Trophoblast cell (in vitro differentiated cells and primary cell): Measurements from ENCODE around the gene DNAJB9.

ENCODE experiments used
- DNase-seq, 2 donors: peaks; one replicate each; pipeline ENCODE4 v3.0.0-alpha.2; 2016
- H2AFZ ChIP-seq: 2 replicates; pipeline ENCODE4 v1.6.1; 2013; ENCODE audit warnings: low read length, moderate library complexity, mild to moderate bottlenecking; ENCODE audit not compliant: insufficient read depth, poor library complexity
- H2AK5ac ChIP-seq: 2 replicates; pipeline ENCODE4 v1.6.1; 2013; ENCODE audit warnings: mild to moderate bottlenecking, low read length
- H2BK120ac ChIP-seq: 2 replicates; pipeline ENCODE4 v1.6.1; 2013; ENCODE audit warnings: low read length, mild to moderate bottlenecking, moderate library complexity; ENCODE audit not compliant: insufficient read depth, poor library complexity
- H2BK12ac ChIP-seq: 2 replicates; pipeline ENCODE4 v1.6.1; 2013; ENCODE audit warnings: mild to moderate bottlenecking, low read length, moderate library complexity
- H2BK5ac ChIP-seq: 2 replicates; pipeline ENCODE4 v1.6.1; 2013; ENCODE audit warnings: low read length, low read depth, moderate library complexity, mild to moderate bottlenecking; ENCODE audit not compliant: poor library complexity
- H3K14ac ChIP-seq: 2 replicates; pipeline ENCODE4 v1.6.1; 2013; ENCODE audit warnings: mild to moderate bottlenecking, low read length
- H3K18ac ChIP-seq: 2 replicates; pipeline ENCODE4 v1.6.1; 2013; ENCODE audit warnings: mild to moderate bottlenecking, low read length
- H3K23ac ChIP-seq: 2 replicates; pipeline ENCODE4 v1.6.1; 2013; ENCODE audit warnings: low read length
- H3K27ac ChIP-seq: 2 replicates; pipeline ENCODE4 v1.5.1; 2013; ENCODE audit warnings: low read depth, mild to moderate bottlenecking, inconsistent platforms, low read length, moderate library complexity
- H3K27me3 ChIP-seq: 2 replicates; pipeline ENCODE4 v1.6.1; 2013; ENCODE audit warnings: inconsistent platforms, mild to moderate bottlenecking, low read length, moderate library complexity; ENCODE audit not compliant: insufficient read depth
- H3K36me3 ChIP-seq, 2 experiments: 1 replicate in 1 of 2; 2 replicates in 1 of 2; pipeline ENCODE4 v1.6.1; 2013; ENCODE audit warnings: low read length in 2 of 2, mild to moderate bottlenecking in 2 of 2, moderate library complexity in 1 of 2; ENCODE audit not compliant: insufficient read depth in 2 of 2, control insufficient read depth in 1 of 2
- H3K4ac ChIP-seq: 2 replicates; pipeline ENCODE4 v1.6.1; 2013; ENCODE audit warnings: low read depth, mild to moderate bottlenecking, low read length, moderate library complexity
- H3K4me1 ChIP-seq, 2 experiments: 1 replicate in 1 of 2; 2 replicates in 1 of 2; pipeline ENCODE4 v1.6.1; 2013; ENCODE audit warnings: low read length in 2 of 2, mild to moderate bottlenecking in 2 of 2, moderate library complexity in 1 of 2; ENCODE audit not compliant: insufficient read depth in 2 of 2, control insufficient read depth in 1 of 2
- H3K4me2 ChIP-seq: 2 replicates; pipeline ENCODE4 v1.6.1; 2013; ENCODE audit warnings: inconsistent platforms, mild to moderate bottlenecking, low read length, moderate library complexity
- H3K4me3 ChIP-seq: 2 replicates; pipeline ENCODE4 v1.5.1; 2013; ENCODE audit warnings: mild to moderate bottlenecking, low read depth, low read length, inconsistent platforms
- H3K79me1 ChIP-seq: one replicate; pipeline ENCODE4 v1.6.1; 2013; ENCODE audit warnings: low read length
- H3K79me2 ChIP-seq: 2 replicates; pipeline ENCODE4 v1.6.1; 2013; ENCODE audit warnings: low read length, mild to moderate bottlenecking; ENCODE audit not compliant: control insufficient read depth, insufficient read depth, poor library complexity
- H3K9ac ChIP-seq: 2 replicates; pipeline ENCODE4 v1.6.1; 2013; ENCODE audit warnings: mild to moderate bottlenecking, low read length
- H3K9me3 ChIP-seq: 2 replicates; pipeline ENCODE4 v1.6.1; 2013; ENCODE audit warnings: low read depth, mild to moderate bottlenecking, control low read depth, inconsistent platforms, low read length; ENCODE audit not compliant: insufficient read depth
- H4K12ac ChIP-seq: 2 replicates; pipeline ENCODE4 v1.6.1; 2013; ENCODE audit warnings: low read depth, mild to moderate bottlenecking, low read length, moderate library complexity
- H4K8ac ChIP-seq: 2 replicates; pipeline ENCODE4 v1.6.1; 2013; ENCODE audit warnings: low read depth, mild to moderate bottlenecking, low read length, moderate library complexity
- H4K91ac ChIP-seq: one replicate; pipeline ENCODE4 v1.6.1; 2013; ENCODE audit warnings: low read depth, mild to moderate bottlenecking, low read length, moderate library complexity
- WGBS: extraction: QIAGEN DNeasy Blood & Tissue Kit; methylation state at CpG from one replicate; pipeline ENCODE4 v1.1.7; 2013; ENCODE audit warnings: missing lambda C conversion rate; ENCODE audit not compliant: insufficient read length, insufficient coverage; ENCODE audit errors: extremely low coverage; 5-methylcytosine and 5-hydroxymethylcytosine counted together

Gene DNAJB9

GRCh38 chr7:108575156-108575555 lies 5.5 kb downstream of the DNAJB9 start:
- Histone ChIP-seq H3K27me3 (no peaks in the 10 kb centered on the region), H3K79me1 (peaks cover 3% of the 10 kb centered on the region), H3K4me3 (no peak overlapping the region), H2AFZ (no peak overlapping the region), H3K23ac (no peak overlapping the region), H3K14ac (no peak overlapping the region), H4K8ac (no peak overlapping the region), H4K91ac (no peak overlapping the region), H3K9me3 (peaks cover 12% of the 10 kb centered on the region), H2BK12ac (no peak overlapping the region), H3K9ac (no peak overlapping the region), H2BK5ac (no peak overlapping the region), H4K12ac (no peak overlapping the region), H3K18ac (no peak overlapping the region), H3K27ac (no peak overlapping the region), H3K36me3 (peaks cover 5 to 12% of the 10 kb centered on the region in 2 experiments), H3K79me2 (peaks cover under 1% of the 10 kb centered on the region), H3K4ac (no peak overlapping the region), H2AK5ac (no peak overlapping the region), H3K4me1 (peaks cover 2 to 5% of the 10 kb centered on the region in 2 experiments), H3K4me2 (no peak overlapping the region), H2BK120ac (no peak overlapping the region)
- no peak for DNase-seq
- WGBS: no CpG with 5 or more reads among the region's 2 CpGs

DNA sequence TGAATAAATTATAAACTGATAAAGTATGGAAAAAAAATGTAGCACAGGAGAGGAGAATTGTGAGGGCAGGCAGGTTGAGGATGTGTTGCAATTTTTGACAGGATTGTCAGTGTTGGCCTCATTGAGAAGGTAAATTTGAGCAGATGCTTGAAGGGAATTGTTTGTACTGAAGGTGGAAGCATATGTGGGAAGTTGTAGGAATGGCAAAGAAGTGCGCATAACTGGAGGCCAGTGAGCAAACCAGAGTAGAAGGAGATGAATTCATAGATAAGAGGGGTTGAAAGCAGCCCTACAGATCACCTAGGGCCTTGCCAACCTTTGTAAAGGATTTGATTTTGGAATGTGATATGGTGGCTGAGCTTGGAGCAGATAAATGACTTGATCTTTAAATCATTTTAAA lies 6.4 kb downstream of the DNAJB9 start:
- H3K27ac ChIP-seq: no peak overlapping the region
- no peak overlapping the region for H3K4me3 ChIP-seq
- H3K4ac ChIP-seq: no peak overlapping the region
- H3K9ac ChIP-seq: no peak overlapping the region
- peaks cover 5 to 16% of the 10 kb centered on the region in 2 experiments for H3K36me3 ChIP-seq
- no peak overlapping the region for H4K12ac ChIP-seq
- H3K79me1 ChIP-seq: peaks cover 2% of the 10 kb centered on the region
- H3K27me3 ChIP-seq: no peaks in the 10 kb centered on the region
- H2BK12ac ChIP-seq: no peak overlapping the region
- no CpG with 5 or more reads among the region's 1 CpG for WGBS
- H2BK5ac ChIP-seq: no peak overlapping the region
- H3K4me2 ChIP-seq: no peak overlapping the region
- no peak overlapping the region for H2AK5ac ChIP-seq
- H3K14ac ChIP-seq: no peak overlapping the region
- H3K18ac ChIP-seq: no peak overlapping the region
- H2BK120ac ChIP-seq: no peak overlapping the region
- H3K4me1 ChIP-seq: peaks cover 2 to 5% of the 10 kb centered on the region in 2 experiments
- no peak overlapping the region for H3K23ac ChIP-seq
- H4K8ac ChIP-seq: no peak overlapping the region
- peak; percentile 30 to 68 for DNase-seq
- H4K91ac ChIP-seq: no peak overlapping the region
- no peaks in the 10 kb centered on the region for H3K79me2 ChIP-seq
- H2AFZ ChIP-seq: no peak overlapping the region
- H3K9me3 ChIP-seq: peaks cover 16% of the 10 kb centered on the region

- Histone ChIP-seq H3K14ac (no peak overlapping the region), H3K27me3 (no peaks in the 10 kb centered on the region), H3K4ac (no peak overlapping the region), H3K9me3 (peaks cover 16% of the 10 kb centered on the region), H2AK5ac (no peak overlapping the region), H3K79me2 (no peaks in the 10 kb centered on the region), H2BK120ac (no peak overlapping the region), H2AFZ (no peak overlapping the region), H3K9ac (no peak overlapping the region), H3K79me1 (peaks cover 5% of the 10 kb centered on the region), H3K36me3 (peaks cover 5 to 14% of the 10 kb centered on the region in 2 experiments), H2BK12ac (no peak overlapping the region), H3K4me1 (peaks cover 2 to 10% of the 10 kb centered on the region in 2 experiments), H2BK5ac (no peak overlapping the region), H3K27ac (no peak overlapping the region), H3K4me3 (no peak overlapping the region), H3K4me2 (no peak overlapping the region), H3K23ac (no peak overlapping the region), H4K91ac (no peak overlapping the region), H4K12ac (no peak overlapping the region), H4K8ac (no peak overlapping the region), H3K18ac (no peak overlapping the region)
- DNase-seq: no peak
- WGBS: no CpG with 5 or more reads among the region's 7 CpGs
These were observed 9.3 kb downstream of the DNAJB9 start for GRCh38 chr7:108578937-108579336.

DNA sequence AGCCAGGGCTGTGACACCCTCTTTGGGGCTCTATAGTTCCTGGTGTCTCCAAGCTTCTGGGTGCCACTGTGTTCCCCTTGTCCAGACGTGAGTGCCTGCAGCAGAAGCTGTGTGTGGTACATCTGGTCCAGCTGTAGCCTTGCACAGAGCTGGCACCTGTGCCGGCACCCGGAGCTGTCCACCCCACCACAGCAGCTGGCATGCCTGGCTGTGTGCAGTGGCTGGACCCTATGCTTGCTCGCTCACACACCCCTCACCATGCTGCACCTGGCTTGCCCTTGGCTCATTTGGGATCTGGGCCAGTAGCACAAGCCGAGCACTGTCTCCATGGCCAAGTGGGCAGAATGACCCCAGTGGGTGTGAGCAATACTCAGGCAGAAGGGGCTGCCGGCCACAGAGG lies 10.6 kb downstream of the DNAJB9 start:
- Histone ChIP-seq H3K9me3 (peaks cover 16% of the 10 kb centered on the region), H3K23ac (no peak overlapping the region)
- no CpG with 5 or more reads among the region's 6 CpGs for WGBS

More for the DNA sequence above, 10.6 kb downstream of the DNAJB9 start:
- Histone ChIP-seq H3K79me1 (peaks cover 5% of the 10 kb centered on the region), H3K36me3 (peaks cover 5 to 11% of the 10 kb centered on the region in 2 experiments), H4K91ac (peak overlapping the region; percentile 10), H3K18ac (no peak overlapping the region), H2BK120ac (no peak overlapping the region), H2AK5ac (peak overlapping the region; percentile 26), H3K4ac (no peak overlapping the region), H3K14ac (peak overlapping the region; percentile 11), H2BK5ac (no peak overlapping the region), H2AFZ (no peak overlapping the region), H3K27me3 (no peaks in the 10 kb centered on the region), H4K12ac (no peak overlapping the region), H4K8ac (no peak overlapping the region), H3K4me1 (peaks cover 2 to 10% of the 10 kb centered on the region in 2 experiments), H3K9ac (no peak overlapping the region), H3K79me2 (no peaks in the 10 kb centered on the region), H3K4me2 (no peak overlapping the region), H3K27ac (no peak overlapping the region), H3K4me3 (no peak overlapping the region), H2BK12ac (peak overlapping the region; percentile 23)
- no peak for DNase-seq
